OCI-LY1 (cell line): Measurements from ENCODE around the gene ARHGDIA.

Source experiments
- H2AFZ ChIP-seq: fragments of 200-600 bp; sonication (generic), shearing (Covaris generic); 2 replicates; pipeline ENCODE4 v1.6.0; 2014; ENCODE audit warnings: antibody characterized with exemption, mild to moderate bottlenecking, low read length
- H3F3A ChIP-seq: fragments of 200-600 bp; sonication (generic), shearing (Covaris generic); 2 replicates; pipeline ENCODE4 v1.6.0; 2014; ENCODE audit warnings: mild to moderate bottlenecking, antibody characterized with exemption, low read length, moderate library complexity; ENCODE audit not compliant: insufficient read depth
- H3K27ac ChIP-seq: fragments of 200-600 bp; sonication (generic); 2 replicates; pipeline ENCODE4 v1.5.1; 2014; ENCODE audit warnings: low read length, mixed run types, mild to moderate bottlenecking, low read depth; ENCODE audit not compliant: poor library complexity, severe bottlenecking
- H3K27me3 ChIP-seq: fragments of 200-600 bp; sonication (generic); 2 replicates; pipeline ENCODE4 v1.6.0; 2014; ENCODE audit warnings: antibody characterized with exemption, mild to moderate bottlenecking, low read length, moderate library complexity; ENCODE audit not compliant: insufficient read depth
- H3K36me3 ChIP-seq: fragments of 200-600 bp; sonication (generic); 2 replicates; pipeline ENCODE4 v1.6.1; 2014; ENCODE audit warnings: mild to moderate bottlenecking, antibody characterized with exemption, low read length, moderate library complexity, mixed read lengths; ENCODE audit not compliant: insufficient read depth
- H3K4me1 ChIP-seq: fragments of 200-600 bp; sonication (generic); 2 replicates; pipeline ENCODE4 v1.5.1; 2014; ENCODE audit warnings: mild to moderate bottlenecking, low read length, moderate library complexity; ENCODE audit not compliant: insufficient read depth, severe bottlenecking
- H3K4me2 ChIP-seq: fragments of 200-600 bp; sonication (generic), shearing (Covaris generic); 2 replicates; pipeline ENCODE4 v1.6.1; 2014; ENCODE audit warnings: low read length
- H3K4me3 ChIP-seq: fragments of 200-600 bp; sonication (generic); 2 replicates; pipeline ENCODE4 v1.5.1; 2014; ENCODE audit warnings: low read length, low read depth, mild to moderate bottlenecking, mixed read lengths; ENCODE audit not compliant: poor library complexity, severe bottlenecking
- H3K79me2 ChIP-seq: fragments of 200-600 bp; shearing (Covaris generic); 2 replicates; pipeline ENCODE4 v1.6.1; 2016; ENCODE audit warnings: mixed run types, low read length, mixed read lengths; ENCODE audit not compliant: insufficient read depth
- H3K9ac ChIP-seq: fragments of 200-600 bp; sonication (generic), shearing (Covaris generic); 2 replicates; pipeline ENCODE4 v1.6.1; 2014; ENCODE audit warnings: mild to moderate bottlenecking, low read length, mixed read lengths
- H3K9me2 ChIP-seq: fragments of 200-600 bp; sonication (generic), shearing (Covaris generic); 2 replicates; pipeline ENCODE4 v1.6.1; 2014; ENCODE audit warnings: low read depth, mild to moderate bottlenecking, low read length, mixed read lengths
- H3K9me3 ChIP-seq: fragments of 200-600 bp; shearing (Covaris generic); 2 replicates; pipeline ENCODE4 v1.6.1; 2014; ENCODE audit warnings: low read length, mixed read lengths
- H4K20me1 ChIP-seq: fragments of 200-600 bp; sonication (generic), shearing (Covaris generic); 2 replicates; pipeline ENCODE4 v1.6.0; 2016; ENCODE audit warnings: mild to moderate bottlenecking, low read length; ENCODE audit not compliant: insufficient read depth
- EZH2 ChIP-seq: fragments of 200-600 bp; sonication (generic), shearing (Covaris generic); IDR thresholded peaks from 2 replicates; pipeline ENCODE4 v1.8.0; 2017; ENCODE audit warnings: borderline replicate concordance, mixed run types, mild to moderate bottlenecking, antibody characterized with exemption, low read length, moderate library complexity, mixed read lengths
- TF ChIP-seq, protein P1 (sequence below): fragments of 200-600 bp; sonication (generic), shearing (Covaris generic); IDR thresholded peaks from 2 replicates; pipeline ENCODE4 v1.5.1; 2017; ENCODE audit warnings: mild to moderate bottlenecking, antibody characterized with exemption, low read length, moderate library complexity, mixed read lengths

The ARHGDIA gene

DNA sequence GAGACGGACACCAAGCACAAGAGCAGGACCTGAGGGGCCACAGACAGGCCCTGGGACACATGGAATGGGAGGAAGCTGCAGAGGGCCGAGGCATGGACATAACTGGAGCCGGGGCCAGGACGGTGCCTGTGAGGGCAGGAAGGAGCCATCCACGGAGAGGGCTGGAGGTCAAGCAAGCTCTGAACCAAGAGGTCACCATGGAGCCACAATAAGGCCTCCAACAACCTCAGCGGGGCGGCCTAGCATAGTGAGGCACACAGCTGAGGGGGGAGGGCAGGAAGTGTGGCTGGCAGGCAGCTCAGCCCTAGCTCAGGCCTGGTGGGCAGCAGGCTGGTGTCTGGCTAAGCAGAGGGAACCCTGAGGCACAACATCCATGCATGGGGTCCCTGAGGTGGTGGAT, 42.5 kb downstream of the ARHGDIA start:
- Histone ChIP-seq H3K9me2 (no peaks in the 10 kb centered on the region), H3K27ac (no peak overlapping the region), H3K27me3 (no peaks in the 10 kb centered on the region), H3K36me3 (no peaks in the 10 kb centered on the region), H3K79me2 (no peaks in the 10 kb centered on the region), H3K4me2 (no peak overlapping the region), H3F3A (no peaks in the 10 kb centered on the region), H3K4me1 (peaks cover 17% of the 10 kb centered on the region), H3K9me3 (no peaks in the 10 kb centered on the region), H3K9ac (no peak overlapping the region), H2AFZ (no peak overlapping the region), H4K20me1 (no peaks in the 10 kb centered on the region), H3K4me3 (no peak overlapping the region)
- TF ChIP-seq EZH2, result no peak
- TF ChIP-seq, protein P1, sequence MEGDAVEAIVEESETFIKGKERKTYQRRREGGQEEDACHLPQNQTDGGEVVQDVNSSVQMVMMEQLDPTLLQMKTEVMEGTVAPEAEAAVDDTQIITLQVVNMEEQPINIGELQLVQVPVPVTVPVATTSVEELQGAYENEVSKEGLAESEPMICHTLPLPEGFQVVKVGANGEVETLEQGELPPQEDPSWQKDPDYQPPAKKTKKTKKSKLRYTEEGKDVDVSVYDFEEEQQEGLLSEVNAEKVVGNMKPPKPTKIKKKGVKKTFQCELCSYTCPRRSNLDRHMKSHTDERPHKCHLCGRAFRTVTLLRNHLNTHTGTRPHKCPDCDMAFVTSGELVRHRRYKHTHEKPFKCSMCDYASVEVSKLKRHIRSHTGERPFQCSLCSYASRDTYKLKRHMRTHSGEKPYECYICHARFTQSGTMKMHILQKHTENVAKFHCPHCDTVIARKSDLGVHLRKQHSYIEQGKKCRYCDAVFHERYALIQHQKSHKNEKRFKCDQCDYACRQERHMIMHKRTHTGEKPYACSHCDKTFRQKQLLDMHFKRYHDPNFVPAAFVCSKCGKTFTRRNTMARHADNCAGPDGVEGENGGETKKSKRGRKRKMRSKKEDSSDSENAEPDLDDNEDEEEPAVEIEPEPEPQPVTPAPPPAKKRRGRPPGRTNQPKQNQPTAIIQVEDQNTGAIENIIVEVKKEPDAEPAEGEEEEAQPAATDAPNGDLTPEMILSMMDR, result no peak

DNA sequence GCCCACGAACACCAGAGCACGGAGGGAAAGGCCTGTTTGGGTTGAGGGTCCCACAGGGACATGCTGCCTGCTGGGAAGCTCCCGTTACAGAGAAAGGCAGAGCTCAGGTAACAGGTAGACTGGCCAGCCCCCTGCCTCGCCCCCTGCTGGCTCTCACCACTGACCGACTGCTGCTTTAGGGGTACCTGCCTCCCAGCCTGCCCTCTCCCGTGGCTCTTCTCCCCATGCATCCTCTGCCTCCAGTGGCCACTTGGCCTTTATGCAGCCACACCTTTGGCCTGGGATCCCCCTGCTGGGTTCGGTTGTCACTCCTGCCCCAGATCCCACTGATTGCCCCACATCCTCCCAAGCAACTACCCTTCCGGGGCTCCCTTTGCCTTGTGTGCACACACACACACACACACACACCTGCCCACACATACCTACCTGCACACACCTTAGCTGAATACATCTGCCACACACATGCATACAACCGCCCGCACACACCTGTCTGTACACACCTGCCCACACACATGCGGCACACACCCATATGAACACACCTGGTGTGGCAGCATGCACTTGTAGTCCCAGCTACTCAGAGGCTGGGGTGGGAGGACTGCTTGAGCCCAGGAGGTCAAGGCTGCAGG, 45.2 kb downstream of the ARHGDIA start:
- Histone ChIP-seq H3K9ac (no peak overlapping the region), H3K4me3 (no peak overlapping the region), H3K27me3 (no peaks in the 10 kb centered on the region), H3K9me2 (no peaks in the 10 kb centered on the region), H3K79me2 (no peaks in the 10 kb centered on the region), H3K9me3 (no peaks in the 10 kb centered on the region), H2AFZ (no peak overlapping the region), H3F3A (no peaks in the 10 kb centered on the region), H4K20me1 (no peaks in the 10 kb centered on the region), H3K36me3 (no peaks in the 10 kb centered on the region), H3K4me2 (no peak overlapping the region), H3K4me1 (no peaks in the 10 kb centered on the region), H3K27ac (no peak overlapping the region)
- no peak for TF ChIP-seq EZH2
- TF ChIP-seq, protein P1, result no peak; the same call in 1 of the 2 replicates

DNA sequence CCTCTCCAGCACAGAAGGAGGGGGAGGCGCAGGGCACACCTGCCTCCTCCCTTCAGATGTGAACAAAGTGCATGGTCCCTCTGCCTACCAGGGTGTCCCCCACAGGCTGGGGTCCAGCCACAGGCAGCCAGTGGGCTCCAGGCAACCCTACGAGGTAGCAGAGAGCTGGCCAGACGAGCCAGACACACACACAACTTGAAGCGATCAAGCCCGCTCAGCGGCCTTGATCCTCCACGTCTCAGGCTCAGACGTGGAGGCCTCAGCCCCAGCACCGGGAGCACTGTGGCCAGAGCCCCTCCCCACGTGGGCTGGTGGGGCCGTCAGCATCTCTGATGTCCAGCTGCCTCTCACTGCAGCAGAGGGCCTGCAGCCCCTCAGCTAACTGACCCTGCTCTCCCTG, 46.5 kb downstream of the ARHGDIA start:
- H3K27me3 ChIP-seq, result no peaks in the 10 kb centered on the region
- H3K4me3 ChIP-seq, result no peak overlapping the region

More for the DNA sequence above, 46.5 kb downstream of the ARHGDIA start:
- no peak overlapping the region for H3K9ac ChIP-seq
- no peaks in the 10 kb centered on the region for H3K36me3 ChIP-seq
- H3K9me2 ChIP-seq, result no peaks in the 10 kb centered on the region
- H3K79me2 ChIP-seq, result no peaks in the 10 kb centered on the region
- no peak overlapping the region for H2AFZ ChIP-seq
- no peaks in the 10 kb centered on the region for H3K9me3 ChIP-seq
- no peaks in the 10 kb centered on the region for H3F3A ChIP-seq
- H4K20me1 ChIP-seq, result no peaks in the 10 kb centered on the region
- no peak for TF ChIP-seq EZH2
- TF ChIP-seq, protein P1, result no peak
- H3K4me1 ChIP-seq, result no peaks in the 10 kb centered on the region
- H3K27ac ChIP-seq, result no peak overlapping the region
- no peak overlapping the region for H3K4me2 ChIP-seq
